ENCODE data around the gene GATA2. TPM values are rescaled to one million over a fixed set of nuclear protein-coding genes. Genes with fewer than 3 reads are reported as not detected.

Gene GATA2
- total and polyA plus RNA-seq, 2 donors (not counting 1 experiment from before 2014, with no cell fraction given), result 0.27 TPM; not detected in 1

- H3K4me1 Mint-ChIP-seq, result peaks cover 11% of the 10 kb centered on the region
- H3K27me3 ChIP-seq (replicated peaks in 1 of 4; ENCODE audit: control extremely low read depth in 1 of 4, control insufficient read depth in 3 of 4, insufficient read depth in 4 of 4, low read length in 3 of 4), result peaks cover 0 to 40% (median 7%) of the 10 kb centered on the region in 4 experiments
- no peaks in the 10 kb centered on the region for H3K79me2 ChIP-seq (ENCODE audit: control insufficient read depth, insufficient read depth, low read length)
- CTCF ChIA-PET, result interaction anchor here (1.1 kb wide), 1 partner anchor 8 kb away, joined by 3 read pairs; no protein-coding TSS in a partner anchor
- no peak overlapping the region for H2AFZ ChIP-seq (ENCODE audit: insufficient read depth, low read depth, low read length, poor library complexity, severe bottlenecking)
- H3K36me3 ChIP-seq (replicated peaks in 1 of 2; ENCODE audit: control extremely low read depth in 1 of 2, control insufficient read depth in 1 of 2, extremely low read depth in 1 of 2, insufficient read depth in 2 of 2, low read length in 1 of 2), result no peaks in the 10 kb centered on the region
- TF ChIP-seq CTCF (IDR thresholded peaks at IDR 0.05) (no peak), EZH2 (IDR thresholded peaks at IDR 0.05; ENCODE audit: borderline replicate concordance, insufficient read depth, low read depth, low read length, poor library complexity, severe bottlenecking) (no peak)
- WGBS (ENCODE audit: insufficient coverage), result 93% methylated on average over 10 of the region's 10 CpGs
- H3K4me3 ChIP-seq (ENCODE audit: control extremely low read depth in 1 of 5, extremely low read depth in 1 of 5, insufficient read depth in 1 of 5, low read depth in 2 of 5, low read length in 4 of 5), result no peak overlapping the region
- no peak overlapping the region for H3K27ac ChIP-seq (ENCODE audit: low read length in 2 of 2)
- no peaks in the 10 kb centered on the region for H3K9me3 Mint-ChIP-seq (ENCODE audit: insufficient read depth)
- H3K4me1 ChIP-seq (ENCODE audit: control insufficient read depth in 2 of 2, insufficient read depth in 2 of 2, low read length in 2 of 2), result peaks cover 3 to 4% of the 10 kb centered on the region in 2 donors
- peaks cover 41% of the 10 kb centered on the region for H3K27me3 Mint-ChIP-seq
- peaks cover 0 to 8% (median 0%) of the 10 kb centered on the region in 3 donors for H3K9me3 ChIP-seq (ENCODE audit: control extremely low read depth in 1 of 3, control insufficient read depth in 2 of 3, insufficient read depth in 1 of 3, low read length in 2 of 3)
- no peak overlapping the region for H3K4me2 ChIP-seq (replicated peaks; ENCODE audit: low read depth, low read length, poor library complexity, severe bottlenecking)
- POLR2A ChIA-PET, result interaction anchor here (0.7 kb wide), 1 partner anchor 57 kb away, joined by 4 read pairs; no protein-coding TSS in a partner anchor
- ATAC-seq (ENCODE audit: low read depth), result no peak
- no peak overlapping the region for H3K27ac Mint-ChIP-seq
- no peak overlapping the region for H3K4me3 Mint-ChIP-seq
- H4K20me1 ChIP-seq (ENCODE audit: control insufficient read depth, insufficient read depth, low read length, poor library complexity, severe bottlenecking), result no peaks in the 10 kb centered on the region
- intact Hi-C loops (cut with micrococcal nuclease), result no loop called here
- H3K9ac ChIP-seq (ENCODE audit: low read length), result no peak overlapping the region
- no peak for DNase-seq
Observed at GRCh38 chr3:128430301-128430700, 62.7 kb downstream of the GATA2 start.

- ChIA-PET POLR2A (interaction anchor here (0.7 kb wide), 1 partner anchor 58 kb away, joined by 4 read pairs; no protein-coding TSS in a partner anchor), CTCF (interaction anchor here (1.1 kb wide), 1 partner anchor 9 kb away, joined by 3 read pairs; no protein-coding TSS in a partner anchor)
Observed at GRCh38 chr3:128429751-128430150, 63.2 kb downstream of the GATA2 start.

More at GRCh38 chr3:128429751-128430150, 63.2 kb downstream of the GATA2 start:
- Histone ChIP-seq H3K27ac (ENCODE audit: low read length in 2 of 2) (no peak overlapping the region), H2AFZ (ENCODE audit: insufficient read depth, low read depth, low read length, poor library complexity, severe bottlenecking) (no peak overlapping the region), H3K4me1 (ENCODE audit: control insufficient read depth in 2 of 2, insufficient read depth in 2 of 2, low read length in 2 of 2) (peaks cover 3 to 4% of the 10 kb centered on the region in 2 donors), H3K36me3 (replicated peaks in 1 of 2; ENCODE audit: control extremely low read depth in 1 of 2, control insufficient read depth in 1 of 2, extremely low read depth in 1 of 2, insufficient read depth in 2 of 2, low read length in 1 of 2) (no peaks in the 10 kb centered on the region), H3K9me3 (ENCODE audit: control extremely low read depth in 1 of 3, control insufficient read depth in 2 of 3, insufficient read depth in 1 of 3, low read length in 2 of 3) (peaks cover 0 to 8% (median 0%) of the 10 kb centered on the region in 3 donors), H3K27me3 (replicated peaks in 1 of 4; ENCODE audit: control extremely low read depth in 1 of 4, control insufficient read depth in 3 of 4, insufficient read depth in 4 of 4, low read length in 3 of 4) (peaks cover 0 to 40% (median 7%) of the 10 kb centered on the region in 4 experiments), H3K4me3 (ENCODE audit: control extremely low read depth in 1 of 5, extremely low read depth in 1 of 5, insufficient read depth in 1 of 5, low read depth in 2 of 5, low read length in 4 of 5) (no peak overlapping the region), H4K20me1 (ENCODE audit: control insufficient read depth, insufficient read depth, low read length, poor library complexity, severe bottlenecking) (no peaks in the 10 kb centered on the region), H3K79me2 (ENCODE audit: control insufficient read depth, insufficient read depth, low read length) (no peaks in the 10 kb centered on the region), H3K4me2 (replicated peaks; ENCODE audit: low read depth, low read length, poor library complexity, severe bottlenecking) (no peak overlapping the region), H3K9ac (ENCODE audit: low read length) (no peak overlapping the region)
- Mint-ChIP-seq H3K4me1 (peaks cover 11% of the 10 kb centered on the region), H3K27ac (no peak overlapping the region), H3K4me3 (no peak overlapping the region), H3K9me3 (ENCODE audit: insufficient read depth) (no peaks in the 10 kb centered on the region), H3K27me3 (peaks cover 41% of the 10 kb centered on the region)
- no peak for TF ChIP-seq EZH2 (IDR thresholded peaks at IDR 0.05; ENCODE audit: borderline replicate concordance, insufficient read depth, low read depth, low read length, poor library complexity, severe bottlenecking)
- DNase-seq, result no peak
- no peak for ATAC-seq (ENCODE audit: low read depth)
- intact Hi-C loops (cut with micrococcal nuclease), result no loop called here
- 89% methylated on average over 7 of the region's 8 CpGs for WGBS (ENCODE audit: insufficient coverage)

Other genes starting within 250 kb of the GATA2 start
- not detected in 2 replicates for gene DNAJB8, start 26.3 kb downstream of the GATA2 start, total RNA-seq
- not detected in 2 replicates for gene DNAJB8, start 26.3 kb downstream of the GATA2 start, polyA plus RNA-seq
- 80.6 and 83.2 TPM in 2 replicates for gene RPN1, start 157.6 kb upstream of the GATA2 start, total RNA-seq
- 40.4 and 47.7 TPM in 2 replicates for gene RPN1, start 157.6 kb upstream of the GATA2 start, polyA plus RNA-seq
- 138 and 144 TPM in 2 replicates for gene RAB7A, start 233.0 kb upstream of the GATA2 start, total RNA-seq
- 55.3 and 62.7 TPM in 2 replicates for gene RAB7A, start 233.0 kb upstream of the GATA2 start, polyA plus RNA-seq

Measured in B cell (primary cell).